HepG2 (cell line): ENCODE measurements around the gene PXK. TPM values are rescaled to one million over a fixed set of nuclear protein-coding genes. Genes with fewer than 3 reads are reported as not detected.

Source experiments
- CENPX ChIP-seq: sonication (generic); formaldehyde crosslinking; IDR thresholded peaks from 2 replicates; pipeline ENCODE4 v1.9.0; 2021; ENCODE audit warnings: mild to moderate bottlenecking, missing genetic modification reagents, moderate library complexity
- KLF15 ChIP-seq: sonication (generic); formaldehyde crosslinking; IDR thresholded peaks from 2 replicates; pipeline ENCODE4 v1.8.1; 2023; ENCODE audit warnings: borderline replicate concordance, mild to moderate bottlenecking, inconsistent platforms, missing genetic modification reagents, mixed read lengths
- MED1 ChIP-seq: sonication (generic); formaldehyde crosslinking; IDR thresholded peaks from 2 replicates; pipeline ENCODE4 v1.4.0; 2020; ENCODE audit warnings: missing genetic modification reagents
- MXI1 ChIP-seq: IDR thresholded peaks from 3 replicates; pipeline ENCODE4 v1.6.1; 2012; ENCODE audit warnings: low read depth, low read length, inconsistent platforms, borderline replicate concordance
- NCOA2 ChIP-seq: sonication (generic); formaldehyde crosslinking; IDR thresholded peaks from 2 replicates; pipeline ENCODE4 v1.8.0; 2022; ENCODE audit warnings: inconsistent platforms
- NCOR1 ChIP-seq: fragments of 200-600 bp; sonication (generic); IDR thresholded peaks from 2 replicates; pipeline ENCODE4 v1.7.0; 2017; ENCODE audit warnings: antibody characterized with exemption, low read length, borderline replicate concordance
- SRY ChIP-seq: sonication (generic); formaldehyde crosslinking; IDR thresholded peaks from 2 replicates; pipeline ENCODE4 v1.8.0; 2022; ENCODE audit warnings: mild to moderate bottlenecking, missing genetic modification reagents
- ZSCAN29 ChIP-seq: sonication (generic); formaldehyde crosslinking; conservative IDR thresholded peaks from 2 replicates; pipeline ENCODE4 v1.4.0; 2020; ENCODE audit warnings: mild to moderate bottlenecking, missing genetic modification reagents
- polyA plus RNA-seq, 8 experiments: library from polyadenylated mRNA; depleted of rRNA in 3 of 8; stranded (reverse) in 7 of 8; unstranded in 1 of 8; fragments of >200 nt; fragmentation: Illumina TruSeq in 4 of 8; extraction: Trizol in 4 of 8; gene quantifications; 2 replicates each; pipeline versions ENCODE4 v1.2.1 to v1.2.3, GENCODE V29; 2011 to 2016; ENCODE audit warnings: low read depth in 4 of 8, missing spikeins in 1 of 8, mixed read lengths in 1 of 8; ENCODE audit not compliant: insufficient read depth in 1 of 8
- total RNA-seq, 5 experiments: library from RNA; depleted of rRNA; stranded (reverse); fragments of >200 nt; fragmentation: Illumina TruSeq; extraction: Trizol; gene quantifications; 2 replicates each; pipeline ENCODE4 v1.2.3, GENCODE V29; 2016; ENCODE audit warnings: low read depth in 1 of 5
- TF ChIP-seq, protein P1 (sequence below): sonication (generic); formaldehyde crosslinking; IDR thresholded peaks from one replicate; pipeline ENCODE4 v1.5.1; 2020; ENCODE audit warnings: mild to moderate bottlenecking, missing genetic modification reagents; ENCODE audit errors: not compliant biosample characterization
- TF ChIP-seq, protein P2 (sequence below): sonication (generic); formaldehyde crosslinking; conservative IDR thresholded peaks from 2 replicates; pipeline ENCODE4 v1.8.0; 2022; ENCODE audit warnings: mild to moderate bottlenecking, moderate library complexity, missing genetic modification reagents
- TF ChIP-seq, protein P3 (sequence below): IDR thresholded peaks from 2 replicates; pipeline ENCODE4 v1.6.1; 2016; ENCODE audit warnings: mild to moderate bottlenecking
- TF ChIP-seq, protein P4 (sequence below): sonication (generic); IDR thresholded peaks from 2 replicates; pipeline ENCODE4 v1.6.1; 2016; ENCODE audit warnings: low read depth, borderline replicate concordance

Gene PXK
- total and polyA plus RNA-seq, 2 of the 13 experiments (the other 11 are each of a cell fraction or from before 2014, with no cell fraction given): 6.4 to 18.6 TPM

DNA sequence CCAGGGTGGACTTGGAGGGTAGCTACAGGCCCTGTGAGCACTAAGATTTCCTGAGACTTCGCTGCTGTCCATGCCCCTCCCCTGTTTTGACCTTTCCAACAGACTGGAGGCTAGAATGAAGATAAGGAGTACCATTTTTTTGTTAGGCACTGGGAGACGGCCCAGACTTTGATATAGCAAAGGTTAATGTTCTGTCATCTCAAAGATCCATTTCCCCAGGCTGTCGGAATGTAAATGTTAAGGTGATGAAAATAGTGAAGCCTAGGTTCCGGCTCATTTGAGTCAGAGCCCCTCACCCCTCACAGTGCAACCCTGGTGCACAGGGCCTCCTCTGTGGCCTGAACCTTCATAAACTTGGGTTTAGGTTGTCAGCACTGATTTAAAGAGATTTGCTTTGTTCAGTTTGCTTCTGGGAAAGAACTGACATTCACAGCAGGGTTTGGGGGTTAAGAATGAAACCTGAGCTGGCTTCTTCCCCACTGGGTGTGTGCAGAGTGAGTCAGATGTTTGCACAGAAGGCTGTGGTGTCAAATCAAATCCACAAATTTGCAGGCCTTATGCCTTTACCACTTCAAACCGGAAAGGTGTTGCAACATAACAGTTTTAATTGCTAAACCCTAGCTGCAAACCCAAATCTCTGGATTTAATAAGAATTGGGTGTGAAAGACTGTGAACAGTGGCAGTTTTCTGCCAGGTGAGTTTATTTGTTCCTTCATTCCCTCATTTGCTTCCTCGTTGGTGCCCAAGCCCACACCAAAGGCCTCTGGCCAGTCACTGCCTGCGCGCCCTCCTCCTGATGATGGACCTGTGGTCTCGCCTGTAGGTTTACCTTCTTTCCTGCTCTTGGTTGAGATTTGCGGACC, 138.6 kb downstream of the PXK start (continued):
- TF ChIP-seq, protein P1, sequence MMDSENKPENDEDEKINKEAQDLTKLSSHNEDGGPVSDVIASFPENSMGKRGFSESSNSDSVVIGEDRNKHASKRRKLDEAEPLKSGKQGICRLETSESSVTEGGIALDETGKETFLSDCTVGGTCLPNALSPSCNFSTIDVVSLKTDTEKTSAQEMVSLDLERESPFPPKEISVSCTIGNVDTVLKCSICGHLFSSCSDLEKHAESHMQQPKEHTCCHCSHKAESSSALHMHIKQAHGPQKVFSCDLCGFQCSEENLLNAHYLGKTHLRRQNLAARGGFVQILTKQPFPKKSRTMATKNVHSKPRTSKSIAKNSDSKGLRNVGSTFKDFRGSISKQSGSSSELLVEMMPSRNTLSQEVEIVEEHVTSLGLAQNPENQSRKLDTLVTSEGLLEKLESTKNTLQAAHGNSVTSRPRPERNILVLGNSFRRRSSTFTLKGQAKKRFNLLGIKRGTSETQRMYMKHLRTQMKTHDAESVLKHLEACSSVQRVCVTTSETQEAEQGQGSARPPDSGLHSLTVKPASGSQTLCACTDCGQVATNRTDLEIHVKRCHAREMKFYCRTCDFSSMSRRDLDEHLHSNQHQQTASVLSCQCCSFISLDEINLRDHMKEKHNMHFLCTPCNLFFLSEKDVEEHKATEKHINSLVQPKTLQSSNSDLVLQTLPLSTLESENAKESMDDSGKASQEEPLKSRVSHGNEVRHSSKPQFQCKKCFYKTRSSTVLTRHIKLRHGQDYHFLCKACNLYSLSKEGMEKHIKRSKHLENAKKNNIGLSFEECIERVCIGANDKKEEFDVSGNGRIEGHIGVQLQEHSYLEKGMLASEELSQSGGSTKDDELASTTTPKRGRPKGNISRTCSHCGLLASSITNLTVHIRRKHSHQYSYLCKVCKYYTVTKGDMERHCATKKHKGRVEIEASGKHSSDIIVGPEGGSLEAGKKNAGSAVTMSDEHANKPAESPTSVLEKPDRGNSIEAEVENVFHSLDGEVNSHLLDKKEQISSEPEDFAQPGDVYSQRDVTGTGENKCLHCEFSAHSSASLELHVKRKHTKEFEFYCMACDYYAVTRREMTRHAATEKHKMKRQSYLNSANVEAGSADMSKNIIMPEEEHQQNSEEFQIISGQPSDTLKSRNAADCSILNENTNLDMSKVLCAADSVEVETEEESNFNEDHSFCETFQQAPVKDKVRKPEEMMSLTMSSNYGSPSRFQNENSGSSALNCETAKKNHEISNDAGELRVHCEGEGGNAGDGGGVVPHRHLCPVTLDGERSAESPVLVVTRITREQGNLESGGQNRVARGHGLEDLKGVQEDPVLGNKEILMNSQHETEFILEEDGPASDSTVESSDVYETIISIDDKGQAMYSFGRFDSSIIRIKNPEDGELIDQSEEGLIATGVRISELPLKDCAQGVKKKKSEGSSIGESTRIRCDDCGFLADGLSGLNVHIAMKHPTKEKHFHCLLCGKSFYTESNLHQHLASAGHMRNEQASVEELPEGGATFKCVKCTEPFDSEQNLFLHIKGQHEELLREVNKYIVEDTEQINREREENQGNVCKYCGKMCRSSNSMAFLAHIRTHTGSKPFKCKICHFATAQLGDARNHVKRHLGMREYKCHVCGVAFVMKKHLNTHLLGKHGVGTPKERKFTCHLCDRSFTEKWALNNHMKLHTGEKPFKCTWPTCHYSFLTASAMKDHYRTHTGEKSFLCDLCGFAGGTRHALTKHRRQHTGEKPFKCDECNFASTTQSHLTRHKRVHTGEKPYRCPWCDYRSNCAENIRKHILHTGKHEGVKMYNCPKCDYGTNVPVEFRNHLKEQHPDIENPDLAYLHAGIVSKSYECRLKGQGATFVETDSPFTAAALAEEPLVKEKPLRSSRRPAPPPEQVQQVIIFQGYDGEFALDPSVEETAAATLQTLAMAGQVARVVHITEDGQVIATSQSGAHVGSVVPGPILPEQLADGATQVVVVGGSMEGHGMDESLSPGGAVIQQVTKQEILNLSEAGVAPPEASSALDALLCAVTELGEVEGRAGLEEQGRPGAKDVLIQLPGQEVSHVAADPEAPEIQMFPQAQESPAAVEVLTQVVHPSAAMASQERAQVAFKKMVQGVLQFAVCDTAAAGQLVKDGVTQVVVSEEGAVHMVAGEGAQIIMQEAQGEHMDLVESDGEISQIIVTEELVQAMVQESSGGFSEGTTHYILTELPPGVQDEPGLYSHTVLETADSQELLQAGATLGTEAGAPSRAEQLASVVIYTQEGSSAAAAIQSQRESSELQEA (CRISPR knock-in tag): no peak
- TF ChIP-seq CENPX (CRISPR knock-in tag) (no peak), NCOA2 (CRISPR knock-in tag) (peak; percentile 92), SRY (CRISPR knock-in tag) (peak; percentile 66; the same call in 1 of the 2 replicates), MED1 (CRISPR knock-in tag) (peak; percentile 89), ZSCAN29 (CRISPR knock-in tag) (peak; percentile 80), NCOR1 (peak; percentile 79; the same call in 1 of the 2 replicates), MXI1 (peak; percentile 35; the same call in 2 of the 3 replicates), KLF15 (CRISPR knock-in tag) (no peak)
- TF ChIP-seq, protein P2, sequence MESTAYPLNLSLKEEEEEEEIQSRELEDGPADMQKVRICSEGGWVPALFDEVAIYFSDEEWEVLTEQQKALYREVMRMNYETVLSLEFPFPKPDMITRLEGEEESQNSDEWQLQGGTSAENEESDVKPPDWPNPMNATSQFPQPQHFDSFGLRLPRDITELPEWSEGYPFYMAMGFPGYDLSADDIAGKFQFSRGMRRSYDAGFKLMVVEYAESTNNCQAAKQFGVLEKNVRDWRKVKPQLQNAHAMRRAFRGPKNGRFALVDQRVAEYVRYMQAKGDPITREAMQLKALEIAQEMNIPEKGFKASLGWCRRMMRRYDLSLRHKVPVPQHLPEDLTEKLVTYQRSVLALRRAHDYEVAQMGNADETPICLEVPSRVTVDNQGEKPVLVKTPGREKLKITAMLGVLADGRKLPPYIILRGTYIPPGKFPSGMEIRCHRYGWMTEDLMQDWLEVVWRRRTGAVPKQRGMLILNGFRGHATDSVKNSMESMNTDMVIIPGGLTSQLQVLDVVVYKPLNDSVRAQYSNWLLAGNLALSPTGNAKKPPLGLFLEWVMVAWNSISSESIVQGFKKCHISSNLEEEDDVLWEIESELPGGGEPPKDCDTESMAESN: peak; percentile 80; the same call in 1 of the 2 replicates
- TF ChIP-seq, protein P3, sequence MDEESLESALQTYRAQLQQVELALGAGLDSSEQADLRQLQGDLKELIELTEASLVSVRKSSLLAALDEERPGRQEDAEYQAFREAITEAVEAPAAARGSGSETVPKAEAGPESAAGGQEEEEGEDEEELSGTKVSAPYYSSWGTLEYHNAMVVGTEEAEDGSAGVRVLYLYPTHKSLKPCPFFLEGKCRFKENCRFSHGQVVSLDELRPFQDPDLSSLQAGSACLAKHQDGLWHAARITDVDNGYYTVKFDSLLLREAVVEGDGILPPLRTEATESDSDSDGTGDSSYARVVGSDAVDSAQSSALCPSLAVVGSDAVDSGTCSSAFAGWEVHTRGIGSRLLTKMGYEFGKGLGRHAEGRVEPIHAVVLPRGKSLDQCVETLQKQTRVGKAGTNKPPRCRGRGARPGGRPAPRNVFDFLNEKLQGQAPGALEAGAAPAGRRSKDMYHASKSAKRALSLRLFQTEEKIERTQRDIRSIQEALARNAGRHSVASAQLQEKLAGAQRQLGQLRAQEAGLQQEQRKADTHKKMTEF: peak; percentile 91
- TF ChIP-seq, protein P4, sequence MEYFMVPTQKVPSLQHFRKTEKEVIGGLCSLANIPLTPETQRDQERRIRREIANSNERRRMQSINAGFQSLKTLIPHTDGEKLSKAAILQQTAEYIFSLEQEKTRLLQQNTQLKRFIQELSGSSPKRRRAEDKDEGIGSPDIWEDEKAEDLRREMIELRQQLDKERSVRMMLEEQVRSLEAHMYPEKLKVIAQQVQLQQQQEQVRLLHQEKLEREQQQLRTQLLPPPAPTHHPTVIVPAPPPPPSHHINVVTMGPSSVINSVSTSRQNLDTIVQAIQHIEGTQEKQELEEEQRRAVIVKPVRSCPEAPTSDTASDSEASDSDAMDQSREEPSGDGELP: peak; percentile 69
